ENCODE data around the gene XCL1.

The XCL1 gene

GRCh38 chr1:168551688-168552087, 24.7 kb upstream of the XCL1 start:
- no CpG with 5 or more reads among the region's 4 CpGs for WGBS (ENCODE audit: insufficient coverage, insufficient read length)

GRCh38 chr1:168552961-168553360, 23.4 kb upstream of the XCL1 start:
- WGBS (ENCODE audit: insufficient coverage, insufficient read length) = no CpG with 5 or more reads among the region's 6 CpGs
- H3K9me3 ChIP-seq (ENCODE audit: control insufficient read depth, insufficient read depth, low read length) = no peaks in the 10 kb centered on the region
- H3K27ac ChIP-seq (ENCODE audit: low read length) = no peak overlapping the region
- H3K36me3 ChIP-seq (ENCODE audit: control insufficient read depth, insufficient read depth, low read length) = no peaks in the 10 kb centered on the region
- H3K27me3 ChIP-seq (ENCODE audit: control insufficient read depth, insufficient read depth, low read length) = no peaks in the 10 kb centered on the region
- H3K4me1 ChIP-seq (ENCODE audit: control insufficient read depth, insufficient read depth, low read length) = no peaks in the 10 kb centered on the region
- H3K4me3 ChIP-seq (ENCODE audit: low read length) = no peak overlapping the region
- no peak for DNase-seq (ENCODE audit: low read depth, low spot score)

More at GRCh38 chr1:168551688-168552087, 24.7 kb upstream of the XCL1 start:
- Histone ChIP-seq H3K27me3 (ENCODE audit: control insufficient read depth, insufficient read depth, low read length) (no peaks in the 10 kb centered on the region), H3K36me3 (ENCODE audit: control insufficient read depth, insufficient read depth, low read length) (no peaks in the 10 kb centered on the region), H3K4me3 (ENCODE audit: low read length) (no peak overlapping the region), H3K4me1 (ENCODE audit: control insufficient read depth, insufficient read depth, low read length) (no peaks in the 10 kb centered on the region), H3K27ac (ENCODE audit: low read length) (no peak overlapping the region), H3K9me3 (ENCODE audit: control insufficient read depth, insufficient read depth, low read length) (no peaks in the 10 kb centered on the region)
- no peak for DNase-seq (ENCODE audit: low read depth, low spot score)

GRCh38 chr1:168553680-168554553, 22.5 kb upstream of the XCL1 start:
- H3K4me3 ChIP-seq (ENCODE audit: low read length) = no peak overlapping the region
- H3K9me3 ChIP-seq (ENCODE audit: control insufficient read depth, insufficient read depth, low read length) = no peaks in the 10 kb centered on the region
- WGBS (ENCODE audit: insufficient coverage, insufficient read length) = no CpG with 5 or more reads among the region's 5 CpGs
- no peak overlapping the region for H3K27ac ChIP-seq (ENCODE audit: low read length)
- no peaks in the 10 kb centered on the region for H3K4me1 ChIP-seq (ENCODE audit: control insufficient read depth, insufficient read depth, low read length)
- H3K27me3 ChIP-seq (ENCODE audit: control insufficient read depth, insufficient read depth, low read length) = no peaks in the 10 kb centered on the region
- DNase-seq (ENCODE audit: low read depth, low spot score) = no peak
- H3K36me3 ChIP-seq (ENCODE audit: control insufficient read depth, insufficient read depth, low read length) = no peaks in the 10 kb centered on the region

- H3K4me3 ChIP-seq (ENCODE audit: low read length) = no peak overlapping the region
- H3K27me3 ChIP-seq (ENCODE audit: control insufficient read depth, insufficient read depth, low read length) = no peaks in the 10 kb centered on the region
- H3K9me3 ChIP-seq (ENCODE audit: control insufficient read depth, insufficient read depth, low read length) = no peaks in the 10 kb centered on the region
- H3K36me3 ChIP-seq (ENCODE audit: control insufficient read depth, insufficient read depth, low read length) = no peaks in the 10 kb centered on the region
- WGBS (ENCODE audit: insufficient coverage, insufficient read length) = no CpG with 5 or more reads among the region's 5 CpGs
- H3K4me1 ChIP-seq (ENCODE audit: control insufficient read depth, insufficient read depth, low read length) = no peaks in the 10 kb centered on the region
- no peak overlapping the region for H3K27ac ChIP-seq (ENCODE audit: low read length)
- no peak for DNase-seq (ENCODE audit: low read depth, low spot score)
Measured at GRCh38 chr1:168554603-168555483, 21.6 kb upstream of the XCL1 start.

GRCh38 chr1:168555508-168556046, 20.8 kb upstream of the XCL1 start:
- no peaks in the 10 kb centered on the region for H3K27me3 ChIP-seq (ENCODE audit: control insufficient read depth, insufficient read depth, low read length)
- DNase-seq (ENCODE audit: low read depth, low spot score) = no peak
- H3K4me3 ChIP-seq (ENCODE audit: low read length) = no peak overlapping the region
- H3K9me3 ChIP-seq (ENCODE audit: control insufficient read depth, insufficient read depth, low read length) = no peaks in the 10 kb centered on the region
- WGBS (ENCODE audit: insufficient coverage, insufficient read length) = no CpG with 5 or more reads among the region's 3 CpGs
- no peaks in the 10 kb centered on the region for H3K36me3 ChIP-seq (ENCODE audit: control insufficient read depth, insufficient read depth, low read length)
- H3K27ac ChIP-seq (ENCODE audit: low read length) = no peak overlapping the region
- H3K4me1 ChIP-seq (ENCODE audit: control insufficient read depth, insufficient read depth, low read length) = no peaks in the 10 kb centered on the region

GRCh38 chr1:168556647-168557046, 19.8 kb upstream of the XCL1 start:
- H3K27ac ChIP-seq (ENCODE audit: low read length) = no peak overlapping the region
- DNase-seq (ENCODE audit: low read depth, low spot score) = no peak
- no peaks in the 10 kb centered on the region for H3K4me1 ChIP-seq (ENCODE audit: control insufficient read depth, insufficient read depth, low read length)

GRCh38 chr1:168560370-168560769, 16.0 kb upstream of the XCL1 start:
- Histone ChIP-seq H3K27me3 (ENCODE audit: control insufficient read depth, insufficient read depth, low read length) (no peaks in the 10 kb centered on the region), H3K27ac (ENCODE audit: low read length) (no peak overlapping the region), H3K4me1 (ENCODE audit: control insufficient read depth, insufficient read depth, low read length) (no peaks in the 10 kb centered on the region), H3K4me3 (ENCODE audit: low read length) (no peak overlapping the region), H3K9me3 (ENCODE audit: control insufficient read depth, insufficient read depth, low read length) (no peaks in the 10 kb centered on the region), H3K36me3 (ENCODE audit: control insufficient read depth, insufficient read depth, low read length) (no peaks in the 10 kb centered on the region)
- no peak for DNase-seq (ENCODE audit: low read depth, low spot score)

More at GRCh38 chr1:168556647-168557046, 19.8 kb upstream of the XCL1 start:
- H3K27me3 ChIP-seq (ENCODE audit: control insufficient read depth, insufficient read depth, low read length) = no peaks in the 10 kb centered on the region
- H3K36me3 ChIP-seq (ENCODE audit: control insufficient read depth, insufficient read depth, low read length) = no peaks in the 10 kb centered on the region
- H3K9me3 ChIP-seq (ENCODE audit: control insufficient read depth, insufficient read depth, low read length) = no peaks in the 10 kb centered on the region
- no peak overlapping the region for H3K4me3 ChIP-seq (ENCODE audit: low read length)

GRCh38 chr1:168561989-168562388, 14.4 kb upstream of the XCL1 start:
- DNase-seq (ENCODE audit: low read depth, low spot score) = no peak
- Histone ChIP-seq H3K36me3 (ENCODE audit: control insufficient read depth, insufficient read depth, low read length) (no peaks in the 10 kb centered on the region), H3K27me3 (ENCODE audit: control insufficient read depth, insufficient read depth, low read length) (no peaks in the 10 kb centered on the region), H3K4me3 (ENCODE audit: low read length) (no peak overlapping the region), H3K9me3 (ENCODE audit: control insufficient read depth, insufficient read depth, low read length) (no peaks in the 10 kb centered on the region), H3K4me1 (ENCODE audit: control insufficient read depth, insufficient read depth, low read length) (no peaks in the 10 kb centered on the region), H3K27ac (ENCODE audit: low read length) (no peak overlapping the region)
- no CpG with 5 or more reads among the region's 2 CpGs for WGBS (ENCODE audit: insufficient coverage, insufficient read length)

- no peaks in the 10 kb centered on the region for H3K9me3 ChIP-seq (ENCODE audit: control insufficient read depth, insufficient read depth, low read length)
- no CpG with 5 or more reads among the region's 4 CpGs for WGBS (ENCODE audit: insufficient coverage, insufficient read length)
- no peak overlapping the region for H3K27ac ChIP-seq (ENCODE audit: low read length)
- H3K4me1 ChIP-seq (ENCODE audit: control insufficient read depth, insufficient read depth, low read length) = no peaks in the 10 kb centered on the region; the same call in 1 of the 2 replicates
- no peak for DNase-seq (ENCODE audit: low read depth, low spot score)
- no peaks in the 10 kb centered on the region for H3K27me3 ChIP-seq (ENCODE audit: control insufficient read depth, insufficient read depth, low read length)
- H3K36me3 ChIP-seq (ENCODE audit: control insufficient read depth, insufficient read depth, low read length) = no peaks in the 10 kb centered on the region
- H3K4me3 ChIP-seq (ENCODE audit: low read length) = no peak overlapping the region
Measured at GRCh38 chr1:168565825-168566224, 10.6 kb upstream of the XCL1 start.

GRCh38 chr1:168567007-168567406, 9.4 kb upstream of the XCL1 start:
- no peaks in the 10 kb centered on the region for H3K27me3 ChIP-seq (ENCODE audit: control insufficient read depth, insufficient read depth, low read length)
- no peaks in the 10 kb centered on the region; the same call in 1 of the 2 replicates for H3K4me1 ChIP-seq (ENCODE audit: control insufficient read depth, insufficient read depth, low read length)

More at GRCh38 chr1:168567007-168567406, 9.4 kb upstream of the XCL1 start:
- Histone ChIP-seq H3K9me3 (ENCODE audit: control insufficient read depth, insufficient read depth, low read length) (no peaks in the 10 kb centered on the region), H3K27ac (ENCODE audit: low read length) (no peak overlapping the region), H3K36me3 (ENCODE audit: control insufficient read depth, insufficient read depth, low read length) (no peaks in the 10 kb centered on the region), H3K4me3 (ENCODE audit: low read length) (no peak overlapping the region)
- WGBS (ENCODE audit: insufficient coverage, insufficient read length) = no CpG with 5 or more reads among the region's 1 CpG
- DNase-seq (ENCODE audit: low read depth, low spot score) = no peak

Measured in iPS DF 6.9 (cell line).